ENCODE results near the gene GPATCH1. TPM values are rescaled to one million over a fixed set of nuclear protein-coding genes. Genes with fewer than 3 reads are reported as not detected.
A peak's percentile ranks its signal among the peaks of the same experiment; 100 is the strongest.
"Not testable (repeated sequence)": the region's sequence is repeated elsewhere in the genome, so short reads cannot be mapped to it uniquely, and the experiment has no call there.

GPATCH1 gene
- total RNA-seq, 1 experiment from 2014 or later: 5.0 TPM

DNA sequence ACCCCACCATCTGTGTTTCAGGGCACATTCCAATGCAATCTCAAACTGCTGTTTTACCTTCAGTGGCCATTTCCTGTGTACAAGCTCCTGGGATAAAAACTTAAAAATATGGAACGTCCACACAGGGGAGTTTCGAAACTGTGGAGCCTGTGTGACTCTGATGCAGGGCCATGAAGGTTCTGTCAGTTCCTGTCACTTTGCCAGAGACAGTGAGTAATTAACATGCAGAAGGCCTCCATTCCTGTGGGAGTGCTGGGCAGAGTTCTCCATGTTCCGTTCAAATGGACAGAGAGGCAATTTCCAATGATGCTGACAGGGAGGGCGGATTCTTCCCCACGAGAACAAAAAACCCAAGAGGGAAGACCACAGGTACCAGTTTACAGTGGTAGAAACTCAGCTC is 75.4 kb downstream of the GPATCH1 start:
- no peak for DNase-seq (ENCODE audit: extremely low read depth, low read depth)

DNA sequence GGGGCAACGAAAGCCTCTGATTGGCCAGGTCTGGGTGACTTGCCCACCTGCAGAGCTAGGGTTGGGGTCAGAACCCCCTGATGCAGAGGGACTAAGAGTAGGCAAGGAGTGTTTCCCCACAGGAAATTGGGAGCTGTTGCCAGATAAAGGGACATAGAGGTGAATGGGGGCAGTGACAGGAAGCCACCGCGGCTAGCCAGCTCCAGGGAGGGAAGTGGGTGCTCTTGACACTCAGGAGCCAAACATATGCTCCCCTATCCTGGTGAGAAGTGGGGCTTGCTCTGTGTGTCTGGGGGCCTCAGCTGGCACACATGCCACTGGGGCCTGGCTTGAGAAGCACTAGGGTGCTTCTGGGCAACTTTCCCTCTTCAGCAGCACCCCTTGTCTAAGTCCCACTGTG is 76.9 kb downstream of the GPATCH1 start:
- no peak for DNase-seq (ENCODE audit: extremely low read depth, low read depth)

DNA sequence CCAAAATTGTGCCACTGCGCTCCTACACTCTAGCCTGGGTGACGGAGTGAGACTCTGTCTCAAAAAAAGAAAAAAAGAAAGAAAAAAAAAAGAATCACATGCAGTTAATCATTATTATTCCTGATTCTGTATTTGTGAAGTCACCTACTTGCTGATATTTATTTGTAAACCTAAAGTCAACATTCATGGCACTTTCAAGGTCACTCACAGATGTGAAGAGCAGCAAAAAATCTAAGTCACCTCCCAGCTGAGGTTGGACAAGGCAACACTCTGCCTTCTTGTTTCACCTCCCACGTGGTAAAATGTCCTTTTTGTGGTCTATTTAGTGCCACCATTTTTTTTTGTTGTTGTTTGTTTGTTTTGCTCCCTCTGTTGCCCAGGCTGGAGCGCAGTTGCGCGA is 77.4 kb downstream of the GPATCH1 start:
- DNase-seq (ENCODE audit: extremely low read depth, low read depth): no peak

DNA sequence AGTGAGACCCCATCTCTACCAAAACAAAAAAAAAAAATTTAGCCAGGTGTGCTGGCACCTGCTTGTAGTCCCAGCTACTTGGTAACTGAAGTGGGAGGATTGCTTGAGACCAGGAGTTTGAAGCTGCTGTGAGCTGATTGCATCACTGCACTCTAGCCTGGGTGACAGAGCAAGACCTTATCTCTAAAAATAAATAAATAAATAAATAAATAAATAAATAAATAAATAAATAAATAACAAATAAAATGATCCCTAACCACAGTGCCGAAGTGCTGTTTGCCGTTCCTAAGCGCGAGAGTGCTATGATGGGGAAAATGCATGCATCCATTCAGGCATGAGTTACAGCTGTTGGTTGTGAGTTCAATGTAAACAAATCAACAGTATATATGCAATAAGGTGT is 78.2 kb downstream of the GPATCH1 start:
- DNase-seq (ENCODE audit: extremely low read depth, low read depth): no peak

DNA sequence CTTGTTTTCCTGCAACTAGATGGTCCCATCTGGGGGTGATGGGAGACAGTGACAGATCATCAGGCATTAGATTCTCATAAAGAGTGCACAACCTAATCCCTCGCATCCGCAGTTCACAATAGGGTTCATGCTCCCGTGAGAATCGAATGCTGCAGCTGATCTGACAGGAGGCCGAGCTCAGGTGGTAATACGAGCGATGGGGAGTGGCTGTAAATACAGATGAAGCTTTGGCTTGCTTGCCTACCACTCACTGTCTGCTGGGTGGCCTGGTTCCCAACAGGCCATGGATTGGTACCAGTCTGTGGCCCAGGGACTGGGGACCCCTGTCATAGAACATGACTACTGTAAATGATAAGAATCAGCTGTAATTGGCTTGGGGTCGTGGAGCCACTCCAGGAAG is 78.9 kb downstream of the GPATCH1 start:
- DNase-seq (ENCODE audit: extremely low read depth, low read depth): no peak

DNA sequence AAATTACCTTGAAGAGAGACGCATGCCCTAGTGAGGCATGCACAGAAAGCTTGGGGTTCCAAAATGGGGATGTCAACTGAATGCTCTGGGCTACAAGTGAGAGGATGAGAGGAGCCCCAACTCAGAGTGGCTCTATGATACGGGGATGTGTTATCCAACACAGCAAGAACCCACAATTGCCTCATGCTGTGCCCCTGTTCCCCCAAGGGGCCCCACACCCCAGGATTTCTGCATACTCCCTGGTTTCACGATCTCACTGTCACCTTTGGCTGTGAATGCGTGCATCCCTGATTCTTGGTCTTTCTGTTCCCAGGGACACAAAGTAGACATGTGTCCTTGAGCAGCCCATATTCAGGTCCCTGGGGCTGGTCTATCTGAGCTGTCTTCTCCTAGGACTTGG is 80.2 kb downstream of the GPATCH1 start:
- DNase-seq (ENCODE audit: extremely low read depth, low read depth): no peak

DNA sequence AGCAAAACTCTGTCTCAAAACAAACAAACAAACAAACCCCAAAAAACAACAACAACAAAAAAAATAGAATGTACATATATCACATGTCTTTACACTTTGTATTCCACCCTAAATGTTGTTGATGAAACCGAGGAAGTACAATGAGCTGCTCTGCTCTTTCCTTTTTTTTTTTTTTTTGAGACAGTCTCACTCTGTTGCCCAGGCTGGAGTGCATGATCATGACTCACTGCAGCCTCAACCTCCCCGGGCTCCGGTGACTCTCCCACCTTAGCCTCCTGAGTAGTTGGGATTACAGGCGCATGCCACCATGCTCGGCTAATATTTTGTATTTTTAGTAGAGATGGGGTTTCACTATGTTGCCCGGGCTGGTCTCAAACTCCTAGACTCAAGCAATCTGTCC is 82.5 kb downstream of the GPATCH1 start:
- no peak for DNase-seq (ENCODE audit: extremely low read depth, low read depth)

DNA sequence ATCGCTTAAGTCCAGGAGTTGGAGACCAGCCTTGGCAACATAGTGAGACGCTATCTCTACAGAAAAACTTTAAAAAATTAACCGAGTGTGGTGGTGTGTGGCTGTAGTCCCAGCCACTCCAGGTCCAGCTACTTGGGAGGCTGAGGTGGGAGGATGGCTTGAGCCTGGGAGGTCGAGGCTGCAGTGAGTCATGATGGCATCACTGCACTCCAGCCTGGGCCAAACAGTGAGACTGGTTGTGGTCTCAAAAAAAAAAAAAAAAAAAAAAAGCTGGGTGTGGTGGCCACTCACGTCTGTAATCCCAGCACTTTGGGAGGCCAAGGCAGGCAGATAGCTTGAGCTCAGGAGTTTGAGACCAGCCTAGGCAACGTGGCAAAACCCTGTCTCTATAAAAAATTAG is 85.1 kb downstream of the GPATCH1 start:
- not testable (repeated sequence) for DNase-seq (ENCODE audit: extremely low read depth, low read depth)

DNA sequence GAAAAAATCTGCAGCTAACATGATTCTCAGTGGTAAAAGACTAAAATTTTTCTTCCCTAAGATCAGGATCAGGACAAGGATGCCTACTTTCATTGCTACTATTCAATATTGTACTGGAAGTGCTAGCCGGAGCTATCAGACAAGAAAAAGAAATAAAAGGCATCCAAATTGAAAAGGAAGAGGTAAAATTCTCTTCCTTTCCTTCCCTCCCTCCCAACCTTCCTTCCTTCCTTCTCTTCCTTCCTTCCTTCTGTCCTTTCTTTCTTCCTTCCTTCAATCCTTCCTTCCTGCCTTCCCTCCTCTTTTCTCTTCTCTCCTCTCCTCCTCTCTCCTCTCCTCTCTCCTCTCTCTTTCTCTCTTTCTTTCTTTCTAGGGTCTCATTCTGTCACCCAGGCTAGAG is 86.5 kb downstream of the GPATCH1 start:
- no peak for DNase-seq (ENCODE audit: extremely low read depth, low read depth)

DNA sequence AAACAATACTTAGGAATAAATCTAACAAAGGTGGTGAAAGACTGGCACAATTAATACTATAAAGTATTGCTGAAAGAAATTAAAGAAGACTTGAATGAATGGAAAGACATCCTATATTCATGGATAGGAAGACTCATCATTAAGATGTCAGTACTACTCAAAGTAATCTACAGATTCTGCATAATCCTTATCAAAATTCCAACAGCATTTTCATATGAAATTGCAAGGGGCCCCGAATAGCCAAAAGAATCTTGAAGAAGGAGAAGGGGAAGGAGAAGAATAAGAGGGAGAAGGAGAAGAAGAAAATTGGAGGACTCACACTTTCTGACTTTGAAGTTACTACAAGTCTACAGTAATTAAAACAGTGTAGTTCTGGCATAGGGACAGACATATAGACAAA is 87.5 kb downstream of the GPATCH1 start:
- no peak for DNase-seq (ENCODE audit: extremely low read depth, low read depth)

DNA sequence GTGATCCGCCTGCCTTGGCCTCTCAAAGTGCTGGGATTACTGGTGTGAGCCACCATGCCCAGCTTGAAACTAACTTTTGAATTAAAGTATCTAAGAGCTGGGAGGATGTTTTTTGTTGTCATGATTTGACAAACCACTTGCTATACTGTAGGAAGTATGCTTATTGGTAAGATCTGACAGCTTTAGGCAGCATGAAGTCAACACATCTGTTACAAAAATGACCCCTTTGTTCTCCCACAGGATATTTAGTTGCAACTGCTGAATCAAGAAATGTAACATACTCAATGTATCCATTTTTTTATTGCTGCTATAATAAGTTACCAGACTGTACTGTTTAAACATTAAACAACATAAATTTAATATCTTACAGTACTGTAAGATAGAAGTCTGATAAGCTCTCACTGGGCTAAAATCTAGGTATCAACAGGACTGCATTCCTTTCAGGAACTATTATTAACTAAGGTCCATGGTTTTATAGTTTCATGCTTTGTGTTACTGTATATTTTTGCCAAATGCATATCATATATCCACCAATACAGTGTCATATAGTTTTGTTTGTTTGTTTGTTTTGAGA is 90.3 kb downstream of the GPATCH1 start:
- no peak for DNase-seq (ENCODE audit: extremely low read depth, low read depth)

DNA sequence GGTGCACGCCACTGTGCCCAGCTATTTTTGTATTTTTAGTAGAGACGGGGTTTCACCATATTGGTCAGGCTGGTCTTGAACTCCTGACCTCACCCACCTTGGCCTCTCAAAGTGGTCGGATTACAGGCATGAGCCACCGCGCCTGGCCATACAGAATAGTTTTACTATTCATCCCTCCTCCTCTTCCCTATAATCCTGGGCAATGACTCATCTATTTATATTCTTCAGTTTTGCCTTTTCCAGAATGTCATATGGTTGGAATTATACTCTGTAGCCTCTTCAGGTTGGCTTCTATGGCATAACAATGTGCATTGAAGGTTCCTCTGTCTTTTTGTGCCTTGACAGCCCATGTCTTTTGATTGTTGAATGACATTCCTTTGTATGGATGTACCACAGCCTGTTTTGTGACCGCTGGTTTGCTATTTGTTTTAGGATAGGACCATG is 91.0 kb downstream of the GPATCH1 start:
- no peak for DNase-seq (ENCODE audit: extremely low read depth, low read depth)

DNA sequence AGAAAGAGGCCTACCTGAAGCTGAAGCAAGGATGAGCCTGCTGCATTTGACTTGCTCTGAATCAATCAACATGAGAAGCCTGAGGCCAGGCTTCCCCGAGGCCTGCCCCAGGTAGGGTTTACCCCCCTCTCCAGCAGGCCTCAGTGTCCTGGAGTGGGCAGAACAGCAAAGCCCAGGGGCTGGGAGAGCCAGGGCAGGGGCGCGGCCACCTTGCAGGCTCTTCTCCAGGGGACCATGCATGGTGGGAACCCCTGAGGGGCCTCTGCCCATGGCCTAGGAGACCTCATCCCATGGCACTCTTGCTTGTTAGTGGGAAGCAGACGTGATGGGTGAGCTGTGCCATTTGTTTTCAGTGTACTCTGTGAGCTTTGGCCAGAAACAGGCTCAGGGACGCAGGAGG is 93.2 kb downstream of the GPATCH1 start:
- DNase-seq (ENCODE audit: extremely low read depth, low read depth): no peak

DNA sequence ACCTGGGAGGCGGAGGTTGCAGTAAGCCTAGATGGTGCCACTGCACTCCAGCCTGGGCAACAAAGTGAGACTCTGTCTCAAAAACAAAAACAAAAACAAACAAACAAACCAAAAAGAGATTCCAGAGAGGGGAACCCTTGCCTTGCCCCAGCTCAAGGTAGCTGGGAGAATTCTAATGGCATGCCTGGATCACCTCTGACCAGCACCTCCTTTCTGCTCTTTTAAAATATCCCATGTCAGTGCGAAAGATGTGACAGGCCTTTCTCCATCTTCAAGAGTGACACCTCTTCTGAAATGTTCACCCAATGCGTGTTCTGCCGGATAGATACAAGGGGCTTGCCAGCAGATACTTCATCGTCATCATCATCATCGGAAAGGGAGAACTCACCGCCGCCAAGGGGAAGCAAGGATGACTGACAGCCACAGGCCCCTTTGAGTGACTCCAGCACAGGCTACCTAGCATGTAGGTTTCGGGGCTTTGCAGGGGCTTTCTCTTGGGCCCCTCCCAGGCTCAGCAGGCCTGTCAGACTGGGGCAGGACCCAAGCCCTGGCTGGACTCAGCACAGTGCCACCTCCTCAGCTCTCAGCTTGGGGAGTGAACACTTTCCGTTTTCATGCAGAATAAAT is 94.3 kb downstream of the GPATCH1 start:
- DNase-seq (ENCODE audit: extremely low read depth, low read depth): no peak

DNA sequence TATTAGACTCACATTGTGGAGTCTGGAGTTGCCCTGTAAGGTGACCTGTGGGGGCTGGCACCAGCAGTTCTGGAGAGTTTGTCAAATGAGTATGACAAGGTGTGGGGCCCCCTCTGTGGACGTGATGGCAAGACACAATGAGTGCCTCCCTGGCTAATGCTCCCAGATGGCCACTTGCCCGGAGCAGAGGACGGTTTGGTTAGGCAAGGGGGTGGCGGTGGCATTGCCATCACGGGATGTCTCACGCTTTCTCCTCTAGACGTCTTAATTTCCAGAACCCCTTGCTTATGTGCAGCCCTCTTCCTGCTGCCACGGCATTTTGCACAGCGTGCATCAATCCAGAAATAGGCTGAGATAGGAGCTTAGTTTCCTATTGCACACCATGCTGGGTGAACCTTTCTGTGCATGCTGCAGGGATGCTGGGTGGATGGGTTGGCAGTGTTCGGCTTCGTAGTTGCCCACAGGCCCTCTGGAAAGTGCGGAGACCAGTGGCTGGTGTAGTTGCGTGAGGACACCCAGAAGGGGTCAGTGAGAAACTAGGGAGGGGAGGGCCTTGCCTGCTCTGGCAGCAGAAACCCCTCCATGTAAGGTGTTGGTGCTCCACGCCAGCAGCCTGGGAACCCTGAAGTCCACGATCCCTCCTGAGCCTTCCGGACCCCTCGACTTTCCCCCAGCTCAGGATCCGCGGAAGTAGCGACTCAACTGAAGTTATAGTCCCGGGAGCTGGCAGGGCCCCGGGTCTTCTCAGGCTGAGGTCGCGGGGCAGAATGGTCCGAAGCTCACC is 95.1 kb downstream of the GPATCH1 start:
- no peak for DNase-seq (ENCODE audit: extremely low read depth, low read depth)

DNA sequence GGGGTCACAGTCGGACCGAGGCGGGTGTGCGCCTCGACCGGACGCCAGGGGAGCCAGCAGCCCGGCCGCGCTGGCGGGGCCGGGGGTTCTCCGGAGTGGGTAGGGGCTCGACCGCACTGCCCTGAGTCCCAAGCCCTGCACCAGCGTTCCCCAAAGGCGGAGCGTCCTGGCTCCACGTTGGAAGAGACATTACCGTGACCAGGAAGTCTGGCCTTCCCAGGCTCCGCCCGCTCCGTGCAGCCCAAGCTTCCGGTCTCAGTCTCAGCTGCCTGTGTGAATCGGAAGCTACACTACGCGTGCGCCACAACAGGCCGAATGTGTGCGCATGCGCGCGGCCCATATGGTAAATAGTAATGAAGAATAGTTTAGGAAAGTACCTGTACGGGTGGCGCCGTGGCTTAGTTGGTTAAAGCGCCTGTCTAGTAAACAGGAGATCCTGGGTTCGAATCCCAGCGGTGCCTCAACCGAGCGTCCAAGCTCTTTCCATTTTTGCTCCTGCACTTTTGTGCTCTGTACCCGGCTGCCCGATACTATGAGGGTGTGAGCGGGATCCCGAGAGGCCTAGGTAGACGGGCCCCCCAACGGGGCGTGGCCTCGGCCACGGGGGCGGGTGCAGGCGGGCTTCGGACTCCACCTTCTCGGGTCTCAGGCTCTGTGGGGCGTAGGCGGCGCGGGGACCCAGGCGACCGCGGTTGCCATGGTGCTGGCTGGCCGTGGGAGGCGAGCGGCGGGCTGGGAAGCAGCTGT is 95.9 kb downstream of the GPATCH1 start:
- peak; percentile 95 for DNase-seq (ENCODE audit: extremely low read depth, low read depth)

DNA sequence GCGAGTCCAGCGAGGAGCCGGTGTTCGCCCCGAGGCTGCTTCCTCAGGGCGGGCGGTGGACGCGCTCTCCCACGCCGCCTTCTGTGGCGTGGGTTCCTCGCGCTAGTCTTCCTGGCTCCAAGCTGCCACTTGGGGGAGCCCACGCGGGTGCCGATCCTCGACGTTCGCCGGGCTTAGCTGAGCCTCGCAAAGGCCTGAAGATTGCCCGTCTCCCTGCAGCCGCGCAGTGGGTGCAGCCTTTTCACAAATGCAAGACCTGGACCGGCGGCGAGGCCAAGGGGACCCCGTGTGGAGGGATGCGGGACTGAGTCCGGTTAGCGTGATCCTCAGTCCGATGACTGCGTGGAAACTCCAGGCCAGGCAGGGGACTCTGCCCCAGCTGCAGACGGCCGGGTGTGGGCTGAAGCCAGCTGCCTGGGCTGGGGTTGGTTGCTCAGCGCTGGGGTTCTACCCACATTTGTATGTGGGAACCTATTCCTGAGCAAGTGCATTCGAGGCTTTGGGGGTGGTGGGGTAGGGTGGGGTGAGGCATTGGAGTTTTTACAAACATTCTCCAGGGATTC is 96.5 kb downstream of the GPATCH1 start:
- DNase-seq (ENCODE audit: extremely low read depth, low read depth): peak; percentile 37

All from NCI-H460 (cell line).